ENCODE results near the gene CPTP.
"Not testable (repeated sequence)": the region's sequence is repeated elsewhere in the genome, so short reads cannot be mapped to it uniquely, and the experiment has no call there.

- TF ChIP-seq GABPA (IDR thresholded peaks at IDR 0.05 in 1 of 2, conservative IDR thresholded peaks at IDR 0.05 in 1 of 2); CTCF (IDR thresholded peaks at IDR 0.05; ENCODE audit: low read depth, low read length, missing input control): not testable (repeated sequence)
Observed at GRCh38 chr1:1370094-1370493, 45.5 kb downstream of the CPTP start.
